HG02870 (cell line): Measurements from ENCODE around the gene HTRA3.

ENCODE experiments used
- ATAC-seq: cut with Tn5 transposase; IDR thresholded peaks from one replicate; pipeline ENCODE4 v1.9.1; 2021; ENCODE audit warnings: mild to moderate bottlenecking, moderate library complexity; ENCODE audit not compliant: unreplicated experiment

Gene HTRA3

GRCh38 chr4:8306511-8307021 is 37.0 kb downstream of the HTRA3 start:
- ATAC-seq, result no peak

- no peak for ATAC-seq
Observed at GRCh38 chr4:8307121-8307520, 37.6 kb downstream of the HTRA3 start.

GRCh38 chr4:8307714-8308113 is 38.2 kb downstream of the HTRA3 start:
- ATAC-seq, result no peak

DNA sequence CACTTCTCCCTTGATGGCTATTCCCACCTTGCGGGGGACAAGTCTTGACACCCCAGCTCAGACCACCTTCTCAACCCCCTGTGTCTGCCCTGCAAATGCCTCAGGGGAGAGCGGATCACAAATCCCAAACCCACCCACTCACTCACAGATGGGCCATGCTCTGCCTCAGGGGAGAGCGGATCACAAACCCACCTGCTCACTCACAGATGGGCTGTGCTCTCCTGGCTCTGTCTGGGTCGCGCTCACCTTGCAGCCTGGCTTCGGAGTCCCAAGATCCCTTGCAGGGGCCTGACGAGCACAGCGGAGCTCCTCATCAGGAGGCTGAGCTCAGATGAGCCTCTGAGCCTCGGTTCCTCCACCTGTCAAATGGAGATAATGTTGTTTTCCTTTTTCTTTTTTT is 38.6 kb downstream of the HTRA3 start:
- no peak for ATAC-seq

DNA sequence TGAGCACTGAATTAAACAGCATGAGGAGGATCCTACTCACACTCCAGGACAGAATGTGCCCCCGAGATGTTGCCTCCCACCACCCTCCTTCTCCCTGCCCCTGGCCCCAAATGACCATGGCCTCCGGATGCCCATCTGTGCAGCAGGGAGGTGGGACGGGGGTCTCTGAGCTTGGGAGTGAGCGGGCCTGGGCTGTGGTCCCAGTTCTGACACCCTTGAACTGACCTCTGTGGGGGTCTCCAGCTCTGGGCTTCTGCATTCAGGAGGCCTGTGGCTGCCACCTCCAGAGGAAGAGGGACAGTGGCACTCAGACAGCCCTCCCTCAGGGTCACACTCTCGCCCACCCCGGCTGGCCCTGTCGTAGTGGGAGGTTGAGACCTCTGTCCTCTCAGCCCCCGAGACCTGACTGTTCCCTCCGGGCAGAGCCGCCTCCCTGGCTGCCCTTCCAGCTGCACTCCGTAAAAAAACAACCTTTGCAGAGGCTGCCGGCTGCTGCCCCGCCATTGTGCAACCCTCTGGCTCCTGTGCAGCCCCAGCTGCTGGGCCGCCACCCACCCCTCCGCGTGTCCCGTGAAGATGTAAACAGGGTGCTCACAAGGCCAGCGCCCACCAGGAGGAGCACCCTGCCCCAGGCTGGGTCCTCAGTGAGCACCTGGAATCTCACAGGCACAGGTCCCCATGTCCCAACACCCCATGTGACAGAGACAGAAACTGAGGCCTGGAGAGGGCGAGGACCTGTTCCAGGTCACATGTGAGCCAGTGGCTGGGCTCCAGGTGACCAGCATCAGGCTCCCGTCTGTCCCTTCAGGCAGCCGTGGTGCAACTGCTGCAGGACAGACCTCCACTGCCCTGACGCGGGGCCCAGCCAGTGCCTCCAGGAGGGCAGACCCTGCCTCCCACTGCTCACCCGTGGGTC is 39.6 kb downstream of the HTRA3 start:
- ATAC-seq, result no peak

- ATAC-seq, result no peak
Observed at GRCh38 chr4:8310306-8310705, 40.8 kb downstream of the HTRA3 start.

DNA sequence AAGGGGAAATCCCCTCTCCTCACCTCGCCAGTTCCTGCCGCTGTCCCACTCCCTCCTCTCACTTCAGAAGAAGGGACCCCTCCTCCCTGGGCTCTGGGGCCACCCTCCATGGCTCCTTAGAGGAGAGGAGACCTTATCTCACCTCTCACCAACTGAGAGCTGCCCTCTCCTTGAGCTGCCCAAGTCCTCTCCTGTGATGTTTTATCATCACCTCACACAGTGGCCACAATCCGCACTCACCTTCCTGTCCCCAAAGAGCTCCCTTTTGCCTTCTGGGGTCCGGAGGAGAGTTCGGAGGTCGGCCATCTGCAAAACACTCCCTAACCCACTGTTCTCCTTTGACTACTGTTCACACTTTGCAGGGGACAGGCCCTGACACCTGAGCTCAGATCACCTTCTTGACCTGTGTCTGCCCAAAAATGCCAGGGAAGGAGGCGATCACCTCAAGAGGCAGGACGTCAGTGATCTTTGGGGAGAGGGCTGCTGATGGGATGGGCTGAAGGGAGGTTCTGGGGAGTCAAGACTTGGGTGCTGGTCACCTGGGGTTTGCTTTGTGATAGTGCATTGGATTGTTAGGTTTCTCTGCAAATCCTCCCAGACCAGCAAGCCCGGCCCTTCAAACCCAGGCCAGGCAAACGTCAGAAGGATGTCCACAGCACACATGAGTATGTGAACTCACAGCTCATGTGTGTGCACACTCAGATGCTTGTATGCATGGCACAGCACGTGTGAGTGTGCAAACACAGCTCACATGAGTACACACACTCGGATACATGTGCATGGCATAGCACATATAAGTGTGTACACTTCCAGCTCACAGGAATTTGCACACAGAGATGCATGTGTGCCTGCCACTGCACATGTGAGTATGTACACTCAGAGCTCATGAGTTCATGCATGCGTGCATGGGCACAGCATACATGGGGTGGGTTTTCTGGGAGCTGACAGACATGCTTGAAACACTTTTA is 41.8 kb downstream of the HTRA3 start:
- no peak for ATAC-seq

DNA sequence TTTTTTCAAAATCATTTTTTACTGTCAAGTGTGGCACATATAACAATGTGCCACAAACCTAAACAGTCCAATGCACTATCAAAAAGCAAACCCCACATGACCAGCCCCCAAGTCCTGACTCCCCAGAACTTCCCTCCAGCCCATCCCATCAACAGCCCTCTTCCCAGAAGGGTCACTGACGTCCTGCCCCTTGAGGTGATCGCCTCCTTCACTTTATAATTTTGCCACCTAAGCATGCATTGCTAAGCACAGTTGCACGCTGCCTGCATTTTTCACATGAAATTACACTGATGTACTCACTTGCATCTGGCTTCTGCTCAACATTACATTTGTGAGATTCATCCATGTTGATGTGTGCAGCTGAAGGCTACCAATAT is 42.5 kb downstream of the HTRA3 start:
- no peak for ATAC-seq

DNA sequence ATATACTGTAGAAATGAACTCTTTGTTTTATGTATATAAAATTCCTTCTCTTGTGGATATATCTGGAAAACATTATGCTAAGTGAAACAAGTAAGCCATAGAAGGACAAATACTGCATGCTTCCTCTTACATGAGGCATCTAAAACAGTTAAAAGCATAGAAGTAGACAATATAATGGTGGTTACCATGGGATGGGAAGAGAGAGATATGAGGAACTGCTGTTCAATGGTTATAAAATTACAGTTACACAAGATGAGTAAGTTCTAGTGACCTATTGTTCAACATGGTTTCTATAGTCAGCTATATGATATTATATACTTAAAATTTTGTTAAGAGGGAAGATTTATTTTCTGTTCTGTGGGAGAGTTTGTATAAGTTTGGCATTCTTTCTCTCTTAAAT is 43.4 kb downstream of the HTRA3 start:
- ATAC-seq, result no peak

- no peak for ATAC-seq
Observed at GRCh38 chr4:8314691-8315255, 45.2 kb downstream of the HTRA3 start.

DNA sequence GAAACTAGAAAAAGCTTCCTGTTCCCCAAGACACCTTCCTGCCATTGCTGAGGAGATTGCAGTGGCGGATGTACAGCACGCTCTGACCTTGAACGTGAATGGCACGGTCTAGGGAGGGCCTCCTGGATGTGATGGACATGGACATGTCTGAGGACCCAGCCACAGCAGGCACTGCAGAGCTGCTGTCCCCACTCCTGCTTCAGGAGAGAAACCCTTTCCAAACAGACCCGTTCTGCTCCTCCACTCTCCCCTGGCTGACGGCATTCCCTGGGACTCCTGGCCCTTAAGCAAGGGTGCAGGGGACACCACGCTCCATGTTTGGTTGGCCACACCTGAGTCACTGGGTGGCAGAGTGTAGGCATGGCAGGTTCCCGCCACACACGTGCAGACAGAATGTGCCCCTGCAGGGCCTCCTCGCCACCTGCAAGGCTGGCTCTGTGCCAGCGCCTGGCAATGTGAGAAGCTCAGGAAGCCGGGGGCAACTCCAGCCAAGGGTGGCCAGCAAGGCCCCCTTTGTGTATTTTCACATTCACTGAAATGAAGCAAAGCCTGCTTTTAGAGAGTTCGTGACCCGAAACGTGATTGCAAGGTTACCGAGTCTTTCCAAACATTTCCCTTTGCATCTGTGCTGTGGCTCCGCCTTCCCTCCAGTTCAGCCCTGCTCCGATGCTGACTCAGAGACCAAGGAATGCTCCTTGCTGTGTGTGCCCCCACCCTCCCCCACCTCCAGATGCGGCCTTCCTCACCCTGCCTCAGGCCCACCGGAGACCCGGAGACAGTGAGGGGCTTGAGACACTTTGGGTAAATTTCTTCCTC is 46.1 kb downstream of the HTRA3 start:
- no peak for ATAC-seq

- no peak for ATAC-seq
Observed at GRCh38 chr4:8316251-8316771, 46.8 kb downstream of the HTRA3 start.

GRCh38 chr4:8316911-8317351 is 47.4 kb downstream of the HTRA3 start:
- no peak for ATAC-seq

GRCh38 chr4:8317474-8317873 is 47.9 kb downstream of the HTRA3 start:
- no peak for ATAC-seq

GRCh38 chr4:8318509-8318908 is 49.0 kb downstream of the HTRA3 start:
- no peak for ATAC-seq

DNA sequence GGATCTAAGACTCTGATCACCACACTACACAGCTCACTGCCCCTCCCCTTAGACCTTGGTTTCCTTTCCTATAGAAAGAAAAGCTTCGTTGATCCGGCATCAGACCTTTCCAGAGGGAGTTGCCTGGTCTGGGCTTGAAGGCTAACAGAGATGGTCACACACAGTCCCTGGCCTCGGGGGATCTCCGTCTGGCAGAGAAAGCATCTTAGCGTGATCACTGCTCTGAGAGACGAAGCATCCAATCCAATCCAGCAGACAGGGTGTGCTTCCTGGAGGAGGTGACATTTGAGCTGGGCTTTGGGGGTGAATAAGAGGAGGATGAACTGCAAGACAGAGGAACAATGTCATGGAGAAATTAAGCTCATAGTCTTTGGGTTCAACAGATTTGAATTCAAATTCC is 49.5 kb downstream of the HTRA3 start:
- no peak for ATAC-seq

DNA sequence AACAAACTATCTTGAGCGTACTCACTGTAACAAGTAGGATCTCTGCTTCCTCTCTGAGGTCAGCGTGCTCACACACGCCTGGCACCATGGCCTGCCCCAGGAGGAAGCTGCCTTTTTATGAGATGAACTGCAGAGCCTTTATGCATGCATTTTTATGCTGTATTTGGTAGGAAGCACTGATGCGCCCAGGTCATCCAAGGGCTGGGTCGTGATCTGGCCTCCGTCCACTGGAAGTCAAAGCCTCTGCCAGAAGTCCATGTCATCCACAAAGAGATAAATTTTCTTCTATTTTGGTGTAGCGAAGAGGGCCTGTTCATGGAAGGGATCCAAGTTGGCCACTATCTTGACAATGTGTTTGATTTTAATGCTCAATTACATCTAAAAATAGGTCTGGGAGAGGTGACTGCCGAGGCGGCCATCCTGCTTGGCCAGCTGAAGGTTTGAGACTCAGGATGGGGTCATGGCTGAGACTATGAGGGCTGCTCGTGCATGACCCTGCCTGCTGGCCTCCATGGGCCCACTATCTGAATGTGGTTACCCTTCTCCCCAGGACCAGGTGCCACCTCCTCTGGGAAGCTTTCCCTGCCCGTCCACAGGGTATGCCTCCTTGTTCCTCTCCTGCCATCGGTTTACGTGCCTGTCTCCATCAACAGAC is 50.3 kb downstream of the HTRA3 start:
- no peak for ATAC-seq

DNA sequence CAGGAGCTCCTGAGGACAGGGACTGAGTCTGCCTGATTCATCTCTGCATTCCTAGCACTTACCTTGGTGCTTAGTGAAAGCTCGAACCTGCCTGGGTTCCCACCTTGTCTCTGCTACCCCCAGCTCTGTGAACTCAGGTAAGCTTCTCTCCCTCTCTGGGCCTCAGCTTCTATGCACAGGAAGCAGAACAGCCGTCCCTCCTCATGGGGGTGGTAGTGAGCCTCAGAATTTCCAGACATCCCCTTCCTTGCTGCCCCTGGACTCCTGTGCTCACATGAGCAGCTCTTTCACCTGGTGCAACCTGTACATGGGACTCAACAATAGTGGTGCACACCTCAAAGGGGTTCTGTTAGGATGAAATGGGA is 50.8 kb downstream of the HTRA3 start:
- ATAC-seq, result no peak

- no peak for ATAC-seq
Observed at GRCh38 chr4:8321220-8321619, 51.7 kb downstream of the HTRA3 start.

DNA sequence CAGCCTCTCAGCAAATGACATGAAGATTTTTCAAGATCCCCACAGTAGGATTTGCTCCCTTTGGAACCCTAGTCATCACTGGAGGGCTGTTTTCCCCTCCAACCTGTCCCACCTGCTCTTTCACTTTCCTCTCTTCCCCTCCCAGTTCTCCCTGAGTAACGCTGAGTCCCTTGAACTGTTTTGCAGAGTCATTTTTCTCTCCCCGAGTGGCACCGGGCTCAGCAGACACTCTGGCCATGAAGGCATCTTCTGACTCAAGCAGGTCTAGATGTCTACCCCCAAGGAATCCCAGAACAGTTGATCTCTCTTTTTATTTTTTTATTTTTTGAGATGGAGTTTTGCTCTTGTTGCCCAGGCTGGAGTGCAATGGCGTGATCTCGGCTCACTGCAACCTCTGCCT is 52.2 kb downstream of the HTRA3 start:
- no peak for ATAC-seq
